ENCODE measurements around the gene ARID1A.
"Not testable (repeated sequence)": the region's sequence is repeated elsewhere in the genome, so short reads cannot be mapped to it uniquely, and the experiment has no call there.

DNA sequence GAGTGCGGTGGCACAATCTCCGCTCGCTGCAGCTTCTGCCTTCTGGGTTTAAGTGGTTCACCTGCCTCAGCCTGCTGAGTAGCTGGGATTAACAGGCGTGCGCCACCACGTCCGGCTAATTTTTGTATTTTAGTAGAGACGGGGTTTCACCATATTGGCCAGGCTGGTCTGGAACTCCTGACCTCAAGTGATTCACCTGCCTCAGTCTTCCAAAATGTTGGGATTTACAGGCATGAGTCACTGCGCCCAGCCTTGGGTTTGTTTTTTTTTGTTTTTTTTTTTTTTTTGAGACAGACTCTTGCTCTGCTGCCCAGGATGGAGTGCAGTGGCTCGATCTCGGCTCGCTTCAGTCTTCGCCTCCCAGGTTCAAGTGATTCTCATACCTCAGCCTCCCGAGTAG is 30.1 kb downstream of the ARID1A start:
- TF ChIP-seq, protein P1, sequence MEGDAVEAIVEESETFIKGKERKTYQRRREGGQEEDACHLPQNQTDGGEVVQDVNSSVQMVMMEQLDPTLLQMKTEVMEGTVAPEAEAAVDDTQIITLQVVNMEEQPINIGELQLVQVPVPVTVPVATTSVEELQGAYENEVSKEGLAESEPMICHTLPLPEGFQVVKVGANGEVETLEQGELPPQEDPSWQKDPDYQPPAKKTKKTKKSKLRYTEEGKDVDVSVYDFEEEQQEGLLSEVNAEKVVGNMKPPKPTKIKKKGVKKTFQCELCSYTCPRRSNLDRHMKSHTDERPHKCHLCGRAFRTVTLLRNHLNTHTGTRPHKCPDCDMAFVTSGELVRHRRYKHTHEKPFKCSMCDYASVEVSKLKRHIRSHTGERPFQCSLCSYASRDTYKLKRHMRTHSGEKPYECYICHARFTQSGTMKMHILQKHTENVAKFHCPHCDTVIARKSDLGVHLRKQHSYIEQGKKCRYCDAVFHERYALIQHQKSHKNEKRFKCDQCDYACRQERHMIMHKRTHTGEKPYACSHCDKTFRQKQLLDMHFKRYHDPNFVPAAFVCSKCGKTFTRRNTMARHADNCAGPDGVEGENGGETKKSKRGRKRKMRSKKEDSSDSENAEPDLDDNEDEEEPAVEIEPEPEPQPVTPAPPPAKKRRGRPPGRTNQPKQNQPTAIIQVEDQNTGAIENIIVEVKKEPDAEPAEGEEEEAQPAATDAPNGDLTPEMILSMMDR (IDR thresholded peaks at IDR 0.05; ENCODE audit: low read depth, low read length), result not testable (repeated sequence)
- not testable (repeated sequence) for TF ChIP-seq POLR2A (IDR thresholded peaks at IDR 0.05; ENCODE audit: extremely low read depth, insufficient read length); MYC (IDR thresholded peaks at IDR 0.05; ENCODE audit: low read depth, low read length)
